Measurements from ENCODE around the gene AHR.

Gene AHR

DNA sequence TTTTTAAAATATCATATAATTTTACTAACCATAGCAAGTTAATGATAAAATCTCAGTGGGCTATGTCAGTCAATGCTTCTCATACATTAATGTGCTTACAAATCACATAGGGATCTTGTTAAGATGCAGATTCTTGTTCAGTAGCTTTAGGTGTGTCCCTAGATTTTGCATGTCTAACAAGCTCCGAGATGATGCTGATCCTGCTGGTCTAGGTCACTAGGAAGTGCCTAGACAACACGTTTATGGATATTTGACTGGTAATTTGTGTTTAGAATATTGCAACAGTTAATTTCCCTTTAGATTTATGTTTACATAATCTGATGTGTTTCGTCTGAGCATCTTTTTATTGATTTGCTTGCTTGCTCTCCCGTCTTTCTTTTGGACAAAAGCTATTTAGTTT lies 12.7 kb downstream of the AHR start:
- TF ChIP-seq, protein P1, sequence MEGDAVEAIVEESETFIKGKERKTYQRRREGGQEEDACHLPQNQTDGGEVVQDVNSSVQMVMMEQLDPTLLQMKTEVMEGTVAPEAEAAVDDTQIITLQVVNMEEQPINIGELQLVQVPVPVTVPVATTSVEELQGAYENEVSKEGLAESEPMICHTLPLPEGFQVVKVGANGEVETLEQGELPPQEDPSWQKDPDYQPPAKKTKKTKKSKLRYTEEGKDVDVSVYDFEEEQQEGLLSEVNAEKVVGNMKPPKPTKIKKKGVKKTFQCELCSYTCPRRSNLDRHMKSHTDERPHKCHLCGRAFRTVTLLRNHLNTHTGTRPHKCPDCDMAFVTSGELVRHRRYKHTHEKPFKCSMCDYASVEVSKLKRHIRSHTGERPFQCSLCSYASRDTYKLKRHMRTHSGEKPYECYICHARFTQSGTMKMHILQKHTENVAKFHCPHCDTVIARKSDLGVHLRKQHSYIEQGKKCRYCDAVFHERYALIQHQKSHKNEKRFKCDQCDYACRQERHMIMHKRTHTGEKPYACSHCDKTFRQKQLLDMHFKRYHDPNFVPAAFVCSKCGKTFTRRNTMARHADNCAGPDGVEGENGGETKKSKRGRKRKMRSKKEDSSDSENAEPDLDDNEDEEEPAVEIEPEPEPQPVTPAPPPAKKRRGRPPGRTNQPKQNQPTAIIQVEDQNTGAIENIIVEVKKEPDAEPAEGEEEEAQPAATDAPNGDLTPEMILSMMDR (IDR thresholded peaks at IDR 0.05; ENCODE audit: borderline replicate concordance, insufficient read depth, low read depth, low read length), result no peak
- no peak overlapping the region for H3K4me3 ChIP-seq (ENCODE audit: low read depth, low read length)

GRCh38 chr7:17311952-17312351 lies 13.5 kb downstream of the AHR start:
- TF ChIP-seq, protein P1 (IDR thresholded peaks at IDR 0.05; ENCODE audit: borderline replicate concordance, insufficient read depth, low read depth, low read length), result no peak
- no peak overlapping the region for H3K4me3 ChIP-seq (ENCODE audit: low read depth, low read length)

DNA sequence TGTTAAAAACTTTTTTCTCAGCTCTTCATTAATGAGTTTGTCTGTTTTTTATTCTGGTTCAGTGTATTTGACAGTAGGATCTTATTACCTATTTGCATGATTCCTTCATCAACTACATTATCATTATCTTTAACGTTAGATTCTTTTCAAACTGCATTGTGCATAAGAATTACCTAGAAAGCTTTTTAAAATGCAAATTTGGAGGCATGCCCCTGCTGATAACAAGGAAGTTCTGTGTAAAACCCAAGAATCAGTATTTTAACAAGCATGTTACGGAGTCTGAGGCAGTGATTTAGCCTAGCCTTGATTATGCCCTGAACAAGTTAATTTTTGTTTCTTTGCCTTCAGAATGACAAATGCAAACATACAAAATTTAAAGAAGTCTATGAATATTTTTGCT lies 14.2 kb downstream of the AHR start:
- H3K4me3 ChIP-seq (ENCODE audit: low read depth, low read length), result no peak overlapping the region
- TF ChIP-seq, protein P1 (IDR thresholded peaks at IDR 0.05; ENCODE audit: borderline replicate concordance, insufficient read depth, low read depth, low read length), result no peak

- TF ChIP-seq, protein P1 (IDR thresholded peaks at IDR 0.05; ENCODE audit: borderline replicate concordance, insufficient read depth, low read depth, low read length), result no peak
- H3K4me3 ChIP-seq (ENCODE audit: low read depth, low read length), result no peak overlapping the region
Measured at GRCh38 chr7:17313194-17313593, 14.7 kb downstream of the AHR start.

DNA sequence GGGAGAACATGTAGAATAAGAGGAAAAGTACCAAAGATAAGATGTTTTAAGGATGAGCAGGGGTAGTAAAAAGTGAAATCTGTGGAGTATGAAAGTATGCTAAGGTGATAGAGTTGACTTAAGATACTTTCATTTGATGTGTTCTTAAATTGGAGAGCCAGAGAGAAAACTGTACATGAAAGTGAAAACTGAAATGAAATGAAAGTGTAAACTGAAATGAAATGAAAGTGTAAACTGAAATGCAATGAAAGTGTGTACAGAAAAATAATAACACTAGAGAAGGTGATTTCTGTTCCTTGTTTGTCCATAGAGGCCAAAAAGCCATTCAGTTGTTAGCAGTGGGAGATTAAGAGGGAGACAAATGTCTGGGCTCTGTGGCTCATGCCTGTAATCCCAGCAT lies 17.5 kb downstream of the AHR start:
- no peak overlapping the region for H3K4me3 ChIP-seq (ENCODE audit: low read depth, low read length)
- TF ChIP-seq, protein P1 (IDR thresholded peaks at IDR 0.05; ENCODE audit: borderline replicate concordance, insufficient read depth, low read depth, low read length), result no peak

GRCh38 chr7:17318146-17318545 lies 19.7 kb downstream of the AHR start:
- TF ChIP-seq, protein P1 (IDR thresholded peaks at IDR 0.05; ENCODE audit: borderline replicate concordance, insufficient read depth, low read depth, low read length), result no peak
- no peak overlapping the region for H3K4me3 ChIP-seq (ENCODE audit: low read depth, low read length)

GRCh38 chr7:17319164-17320101 lies 21.0 kb downstream of the AHR start:
- H3K4me3 ChIP-seq (ENCODE audit: low read depth, low read length), result no peak overlapping the region
- TF ChIP-seq, protein P1 (IDR thresholded peaks at IDR 0.05; ENCODE audit: borderline replicate concordance, insufficient read depth, low read depth, low read length), result no peak
